HG03457 (cell line): ENCODE data around the gene CHD6.

Experiments
- ATAC-seq: cut with Tn5 transposase; IDR thresholded peaks from one replicate; pipeline ENCODE4 v1.9.1; 2021; ENCODE audit warnings: moderate number of reproducible peaks; ENCODE audit not compliant: unreplicated experiment

Gene CHD6

GRCh38 chr20:41428285-41428684 lies 189.9 kb downstream of the CHD6 start:
- no peak for ATAC-seq

GRCh38 chr20:41427833-41428232 lies 190.3 kb downstream of the CHD6 start:
- ATAC-seq: no peak

- ATAC-seq: no peak
These were observed 191.2 kb downstream of the CHD6 start for GRCh38 chr20:41426976-41427375.

- ATAC-seq: no peak
These were observed 191.9 kb downstream of the CHD6 start for GRCh38 chr20:41426086-41426830.

GRCh38 chr20:41425180-41425884 lies 192.8 kb downstream of the CHD6 start:
- ATAC-seq: no peak

GRCh38 chr20:41424546-41424945 lies 193.6 kb downstream of the CHD6 start:
- no peak for ATAC-seq

GRCh38 chr20:41424011-41424410 lies 194.2 kb downstream of the CHD6 start:
- no peak for ATAC-seq

- no peak for ATAC-seq
These were observed 195.2 kb downstream of the CHD6 start for GRCh38 chr20:41422953-41423352.

GRCh38 chr20:41418739-41419293 lies 199.4 kb downstream of the CHD6 start:
- ATAC-seq: no peak

GRCh38 chr20:41418031-41418430 lies 200.1 kb downstream of the CHD6 start:
- no peak for ATAC-seq

- no peak for ATAC-seq
These were observed 203.0 kb downstream of the CHD6 start for GRCh38 chr20:41415191-41415590.

- ATAC-seq: no peak
These were observed 205.0 kb downstream of the CHD6 start for GRCh38 chr20:41413169-41413568.

GRCh38 chr20:41412324-41413120 lies 205.7 kb downstream of the CHD6 start:
- no peak for ATAC-seq

- no peak for ATAC-seq
These were observed 206.8 kb downstream of the CHD6 start for GRCh38 chr20:41411391-41411847.

- ATAC-seq: no peak
These were observed 209.2 kb downstream of the CHD6 start for GRCh38 chr20:41408986-41409385.

GRCh38 chr20:41408156-41408794 lies 209.9 kb downstream of the CHD6 start:
- no peak for ATAC-seq

GRCh38 chr20:41407607-41408006 lies 210.6 kb downstream of the CHD6 start:
- no peak for ATAC-seq

- no peak for ATAC-seq
These were observed 211.2 kb downstream of the CHD6 start for GRCh38 chr20:41406896-41407444.

GRCh38 chr20:41406353-41406752 lies 211.8 kb downstream of the CHD6 start:
- ATAC-seq: no peak

- ATAC-seq: no peak
These were observed 212.7 kb downstream of the CHD6 start for GRCh38 chr20:41405436-41405835.
